NCI-H345 (cell line): ENCODE data around the gene ZNF385C.
"Not testable (repeated sequence)": the region's sequence is repeated elsewhere in the genome, so short reads cannot be mapped to it uniquely, and the experiment has no call there.

Experiments used
- DNase-seq: peaks from one replicate; lab custom pipeline; 2025; lab: John Stamatoyannopoulos, UW

The ZNF385C gene

GRCh38 chr17:42019509-42020404 is 78.5 kb downstream of the ZNF385C start, which contains the start of gene NKIRAS2:
Gene NKIRAS2, plus strand, starts transcription at chr17:42020090. Its CDS starts 1,488 bp downstream, at chr17:42021578.
- DNase-seq, result peak; percentile 94

GRCh38 chr17:42018988-42019387 is 79.3 kb downstream of the ZNF385C start:
- no peak for DNase-seq

DNA sequence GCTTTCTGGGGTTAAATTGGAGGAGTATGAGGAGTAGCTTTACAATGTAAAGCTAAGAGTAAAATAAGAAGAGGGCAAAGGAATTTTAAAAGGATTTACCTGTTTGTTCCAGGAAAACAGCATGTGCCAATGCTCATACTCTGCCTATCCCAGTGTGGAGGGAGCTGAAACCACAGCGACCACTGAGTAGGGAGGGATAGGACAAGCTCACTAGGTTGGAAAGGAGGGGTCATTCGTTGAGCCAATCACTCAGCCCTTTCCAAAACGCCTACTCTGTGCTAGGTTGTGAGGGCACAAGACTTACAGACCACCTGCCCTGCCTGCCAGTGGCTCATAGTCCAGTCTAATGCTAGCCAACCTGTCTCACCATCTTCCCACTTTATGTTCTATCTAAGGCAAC is 79.9 kb downstream of the ZNF385C start:
- DNase-seq, result no peak

DNA sequence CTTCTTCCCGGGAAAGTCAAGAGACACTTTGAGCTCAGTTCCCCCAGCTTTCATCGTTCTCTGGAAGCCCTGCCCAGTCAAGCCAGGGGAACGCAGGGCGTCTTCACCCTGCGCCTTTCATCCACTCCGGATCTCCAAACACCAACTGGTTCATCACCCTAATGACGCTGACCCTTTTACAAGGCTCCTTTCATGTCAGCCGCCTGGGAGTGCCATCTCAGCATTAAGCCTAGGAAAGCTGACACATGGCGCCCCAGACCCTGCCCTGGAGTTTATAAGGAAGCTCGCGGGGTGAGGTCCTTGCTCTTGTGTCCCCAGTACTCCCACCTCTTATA is 80.4 kb downstream of the ZNF385C start:
- no peak for DNase-seq

DNA sequence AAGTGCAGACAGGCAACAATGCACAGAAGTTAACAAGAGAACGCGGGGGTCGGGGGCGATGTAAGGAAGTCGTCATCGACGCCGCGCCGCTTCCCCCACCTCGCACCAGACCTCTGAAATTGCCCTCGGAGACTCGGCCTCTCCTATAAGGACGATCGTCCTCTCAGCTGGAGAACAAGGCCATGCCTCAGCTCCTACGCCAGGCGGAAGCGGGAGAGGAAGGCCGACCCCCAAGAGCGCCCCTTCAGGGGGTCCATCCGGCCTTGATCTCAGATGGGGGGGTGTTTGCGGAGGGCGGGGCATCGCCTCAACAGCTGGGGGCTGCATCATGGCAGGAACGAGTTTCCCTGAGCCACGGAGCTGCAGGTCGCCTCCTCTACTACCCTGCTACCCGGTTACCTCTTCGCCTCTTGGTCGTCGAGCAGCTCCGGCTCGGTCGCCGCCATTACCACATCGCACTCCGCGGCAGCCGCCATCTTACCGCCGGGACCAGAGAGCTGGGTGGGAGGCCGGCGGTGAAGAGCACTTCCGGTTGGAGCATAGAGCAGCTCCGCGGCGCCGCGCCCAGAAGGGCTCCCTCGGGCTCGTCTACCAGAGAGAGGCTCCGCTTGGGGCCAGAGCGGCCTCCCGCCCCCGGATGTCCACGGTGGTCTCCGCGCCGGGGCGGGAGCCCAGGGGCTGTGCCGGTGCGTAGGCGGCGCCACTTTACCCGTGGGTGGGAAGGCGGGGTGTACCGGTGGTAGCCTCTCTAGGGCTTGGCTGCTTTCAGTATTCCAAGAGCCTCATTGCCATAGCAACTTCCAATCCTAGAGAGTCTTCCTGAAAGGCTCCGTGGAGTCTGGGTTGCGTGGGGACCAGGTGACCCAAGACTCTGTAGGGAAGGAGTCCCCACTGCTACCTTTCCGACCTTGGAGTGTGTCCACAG is 81.1 kb downstream of the ZNF385C start, which contains the start of gene DNAJC7:
DNAJC7 (minus strand) TSS at position 499 of the 925 bp plus-strand sequence; CDS start at position 476, 23 bp downstream.
- DNase-seq, result peak; percentile 94

- DNase-seq, result no peak
Observed at GRCh38 chr17:42016411-42016831, 81.9 kb downstream of the ZNF385C start.

DNA sequence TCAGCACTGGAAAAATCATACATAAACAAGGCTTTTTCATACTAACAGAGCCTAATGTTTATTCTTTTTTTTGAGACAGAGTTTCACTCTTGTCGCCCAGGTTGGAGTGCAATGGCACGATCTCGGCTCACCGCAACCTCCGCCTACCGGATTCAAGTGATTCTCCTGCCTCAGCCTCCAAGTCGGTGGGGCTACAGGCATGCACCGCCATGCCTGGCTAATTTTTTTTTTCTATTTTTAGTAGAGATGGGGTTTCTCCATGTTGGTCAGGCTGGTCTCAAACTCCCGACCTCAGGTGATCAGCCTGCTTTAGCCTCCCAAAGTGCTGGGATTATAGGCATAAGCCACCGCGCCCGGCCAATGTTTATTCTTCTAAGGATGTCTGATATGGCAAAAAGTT is 84.5 kb downstream of the ZNF385C start:
- not testable (repeated sequence) for DNase-seq

- DNase-seq, result not testable (repeated sequence)
Observed at GRCh38 chr17:42012363-42012762, 85.9 kb downstream of the ZNF385C start.

DNA sequence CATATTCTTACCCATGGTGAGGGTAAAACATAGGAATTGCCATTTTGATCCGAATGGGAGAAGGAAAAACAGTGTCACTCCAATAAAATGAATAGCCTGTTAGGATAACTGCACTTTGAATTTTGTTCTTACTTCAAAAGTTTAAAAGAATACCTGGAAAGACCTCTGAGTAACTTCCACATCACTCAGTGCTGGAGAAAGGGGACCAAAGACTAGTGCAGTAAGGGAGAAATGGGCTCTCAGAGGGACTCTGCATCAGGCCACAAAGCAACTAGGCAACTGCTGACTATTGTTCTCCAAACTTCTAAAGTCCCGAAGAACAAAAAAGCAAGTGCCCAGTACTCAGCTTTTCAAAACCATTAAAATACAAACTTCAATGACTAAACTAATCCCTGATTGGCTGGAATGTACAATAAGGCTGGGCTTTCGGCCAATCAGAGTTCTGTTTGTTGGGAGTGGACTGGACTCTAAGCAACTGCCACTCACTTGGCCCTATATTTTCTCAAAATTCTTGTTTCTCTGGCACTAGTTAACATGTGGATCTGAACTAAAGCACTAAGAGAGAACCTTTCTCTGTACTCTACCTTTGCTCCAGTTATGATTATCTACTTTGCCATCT is 87.3 kb downstream of the ZNF385C start:
- no peak for DNase-seq

DNA sequence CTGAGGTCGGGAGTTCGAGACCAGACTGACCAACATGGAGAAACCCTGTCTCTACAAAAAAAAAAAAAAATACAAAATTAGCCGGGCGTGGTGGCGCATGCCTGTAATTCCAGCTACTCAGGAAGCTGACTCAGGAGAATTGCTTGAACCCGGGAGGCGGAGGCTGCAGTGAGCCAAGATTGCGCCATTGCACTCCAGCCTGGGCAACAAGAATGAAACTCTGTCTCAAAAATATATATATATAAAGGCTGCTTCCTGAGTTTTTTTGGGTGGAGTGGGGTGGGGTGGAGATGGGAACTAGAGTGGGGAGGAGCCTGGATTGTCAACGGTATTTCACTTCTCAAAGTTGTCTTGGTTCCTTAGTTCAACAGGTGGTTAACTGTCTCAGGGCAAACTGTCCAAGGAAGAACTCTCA is 88.0 kb downstream of the ZNF385C start:
- not testable (repeated sequence) for DNase-seq

GRCh38 chr17:42009170-42009569 is 89.1 kb downstream of the ZNF385C start:
- DNase-seq, result no peak

- no peak for DNase-seq
Observed at GRCh38 chr17:42005166-42005565, 93.1 kb downstream of the ZNF385C start.

DNA sequence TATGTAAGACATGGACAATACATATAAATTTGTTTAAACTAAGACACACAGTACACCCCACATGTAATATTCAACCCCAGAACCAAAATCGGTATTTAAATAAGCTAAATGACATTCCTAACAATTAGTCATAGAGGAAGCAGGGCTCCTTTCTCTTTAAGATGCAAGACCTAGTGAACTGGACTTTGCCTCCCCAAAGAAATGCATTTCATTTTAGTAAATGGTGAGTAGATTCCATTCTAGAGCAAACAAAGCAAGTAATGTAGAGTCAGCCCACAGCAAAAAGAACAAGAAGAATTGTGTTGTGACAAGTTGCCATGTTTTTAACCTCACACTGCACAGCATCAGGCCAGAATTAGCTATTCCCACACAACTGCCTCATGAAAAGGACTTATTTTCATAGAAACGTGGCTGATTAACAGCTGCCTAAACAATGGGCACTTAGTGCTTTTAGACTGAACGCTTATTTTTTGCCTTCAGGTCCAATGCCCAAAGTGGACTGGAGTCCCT is 95.4 kb downstream of the ZNF385C start:
- no peak for DNase-seq

DNA sequence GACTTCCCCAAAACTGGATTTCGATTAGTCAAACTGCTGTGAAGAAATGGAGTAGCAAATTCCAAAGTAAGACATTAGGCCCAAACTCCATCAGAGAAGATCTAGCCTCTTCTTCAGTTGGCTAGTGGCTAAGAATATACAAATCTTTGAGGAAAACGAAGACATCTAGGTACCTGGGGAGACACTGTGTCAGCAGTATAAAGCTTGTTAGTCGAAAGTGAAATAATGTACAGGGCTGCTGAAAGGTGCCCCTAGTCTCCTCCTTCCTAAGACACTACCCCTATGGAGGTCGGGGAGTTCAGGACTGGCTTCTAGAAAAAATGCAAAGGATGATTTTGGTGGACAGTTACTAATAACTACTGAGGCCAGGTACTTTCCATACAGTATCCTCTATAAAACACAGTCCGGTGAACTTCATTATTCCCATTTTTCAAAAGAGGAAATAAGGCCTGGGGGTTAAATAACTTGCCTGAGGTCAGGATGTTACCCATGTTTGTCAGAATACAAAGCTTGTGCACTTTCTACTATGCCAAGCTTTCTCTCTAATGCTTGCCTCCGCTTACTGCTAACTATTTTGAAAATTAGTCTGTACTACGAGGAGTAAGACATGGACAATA is 96.0 kb downstream of the ZNF385C start:
- no peak for DNase-seq

DNA sequence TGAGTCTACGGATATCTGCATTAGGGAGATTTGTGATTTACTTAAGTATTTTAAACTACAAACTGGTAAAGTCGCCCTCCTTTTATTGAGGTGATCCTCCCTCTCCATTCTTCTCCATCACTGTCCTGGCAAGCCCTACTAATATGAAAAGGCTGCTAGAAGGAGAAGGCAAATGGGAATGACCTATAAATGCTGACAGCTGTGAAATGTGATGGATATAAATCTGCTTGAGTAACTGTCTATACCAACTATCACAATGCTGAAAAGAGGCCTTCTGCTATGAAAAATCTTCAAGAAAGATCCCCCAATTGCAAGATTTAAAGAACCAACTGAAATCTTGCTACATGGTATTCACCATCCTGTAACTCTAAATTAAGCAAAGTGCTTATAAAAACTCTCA is 96.5 kb downstream of the ZNF385C start:
- DNase-seq, result no peak

DNA sequence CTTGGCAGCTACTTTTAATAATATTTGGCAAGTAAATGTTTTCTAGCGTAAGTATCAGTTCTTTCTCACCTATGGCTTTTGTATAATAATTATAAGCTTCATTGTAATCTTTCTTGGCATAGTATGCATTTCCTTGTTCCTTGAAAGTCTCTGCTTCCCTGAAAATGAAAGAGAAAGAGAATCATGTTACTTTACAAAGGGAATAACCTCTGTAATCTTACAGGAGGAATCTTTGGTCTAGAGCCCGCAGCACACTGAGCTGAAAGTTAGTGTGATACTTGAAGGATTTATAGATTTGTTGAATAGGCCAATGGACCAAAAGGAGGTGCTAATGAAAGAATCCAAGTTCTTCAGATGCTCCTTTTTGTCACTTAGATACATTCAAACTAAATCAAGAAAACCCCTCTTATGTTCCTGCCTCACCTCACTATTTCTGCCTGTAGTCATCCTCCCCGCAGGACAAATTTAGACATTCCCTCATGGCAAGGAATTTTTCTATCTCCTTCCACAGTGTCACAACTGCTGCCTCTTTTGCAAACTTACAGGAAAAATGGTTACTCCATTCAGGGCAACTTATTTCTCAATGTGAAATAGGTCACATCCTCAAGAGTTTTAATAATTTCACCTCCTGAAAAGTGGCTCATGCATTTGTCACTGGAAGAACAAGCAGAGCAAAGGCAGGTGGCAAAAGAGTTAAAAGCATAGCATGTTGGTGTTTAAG is 97.7 kb downstream of the ZNF385C start:
- no peak for DNase-seq

DNA sequence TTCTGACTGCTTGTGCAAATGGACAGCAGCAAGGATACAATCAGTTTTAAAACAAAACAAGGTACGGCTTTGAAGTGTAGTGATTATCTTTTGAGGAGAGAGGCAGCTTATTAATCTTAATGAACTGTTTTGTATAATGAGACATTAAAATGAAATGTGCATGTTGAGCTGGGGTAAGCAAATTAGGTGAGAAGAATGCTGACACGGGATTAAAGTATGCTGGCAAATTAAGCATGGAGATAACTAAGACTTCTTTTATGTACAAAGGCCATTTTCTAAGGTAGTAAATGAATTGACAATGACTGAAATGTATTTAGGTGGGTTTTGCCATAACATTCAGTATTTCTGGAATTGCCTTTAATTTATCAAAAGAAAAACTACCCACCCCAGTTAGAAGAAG is 99.8 kb downstream of the ZNF385C start:
- DNase-seq, result no peak

DNA sequence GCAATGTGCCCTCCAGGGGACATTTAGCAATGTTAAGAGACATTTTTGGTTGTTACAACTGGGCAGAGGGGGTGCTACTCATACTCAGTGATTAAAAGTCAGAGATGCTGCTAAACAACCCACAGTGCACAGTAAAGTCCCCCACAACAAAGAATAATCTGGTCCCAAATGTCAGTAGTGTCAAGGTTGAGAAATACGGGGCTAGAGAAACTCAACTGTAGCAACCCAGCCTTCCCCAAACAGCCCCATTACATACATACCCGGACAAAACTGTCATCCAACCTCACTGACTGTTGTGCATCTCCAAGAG is 101.5 kb downstream of the ZNF385C start:
- DNase-seq, result no peak

DNA sequence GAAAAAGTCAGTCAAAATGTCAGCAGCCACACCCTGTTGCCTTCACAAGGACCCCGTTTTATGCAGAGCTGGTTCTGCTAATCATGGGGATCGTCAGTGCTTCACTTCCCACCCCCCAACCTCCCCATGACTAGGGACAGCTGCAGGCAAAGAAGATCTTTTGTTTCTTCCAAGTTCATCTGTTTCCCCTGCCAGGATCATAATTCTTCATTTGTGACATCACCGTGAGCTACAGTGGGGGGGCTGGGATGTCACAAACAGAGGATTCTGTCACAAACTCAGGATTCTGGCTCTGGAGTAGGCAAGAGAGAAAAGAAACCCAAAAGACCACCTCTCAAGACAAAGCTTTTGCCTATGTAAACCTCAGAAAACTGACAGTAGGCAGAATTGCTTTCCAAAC is 105.7 kb downstream of the ZNF385C start:
- DNase-seq, result no peak

GRCh38 chr17:41989702-41990419 is 108.4 kb downstream of the ZNF385C start:
- DNase-seq, result no peak
